Raji (cell line): ENCODE data around the gene AMTN.

Source experiments
- POLR2A ChIP-seq: IDR thresholded peaks from 2 replicates; pipeline ENCODE4 v1.6.1; 2011; ENCODE audit warnings: low read depth, low read length, control low read depth; ENCODE audit not compliant: insufficient read depth

The AMTN gene, protein sequence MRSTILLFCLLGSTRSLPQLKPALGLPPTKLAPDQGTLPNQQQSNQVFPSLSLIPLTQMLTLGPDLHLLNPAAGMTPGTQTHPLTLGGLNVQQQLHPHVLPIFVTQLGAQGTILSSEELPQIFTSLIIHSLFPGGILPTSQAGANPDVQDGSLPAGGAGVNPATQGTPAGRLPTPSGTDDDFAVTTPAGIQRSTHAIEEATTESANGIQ

DNA sequence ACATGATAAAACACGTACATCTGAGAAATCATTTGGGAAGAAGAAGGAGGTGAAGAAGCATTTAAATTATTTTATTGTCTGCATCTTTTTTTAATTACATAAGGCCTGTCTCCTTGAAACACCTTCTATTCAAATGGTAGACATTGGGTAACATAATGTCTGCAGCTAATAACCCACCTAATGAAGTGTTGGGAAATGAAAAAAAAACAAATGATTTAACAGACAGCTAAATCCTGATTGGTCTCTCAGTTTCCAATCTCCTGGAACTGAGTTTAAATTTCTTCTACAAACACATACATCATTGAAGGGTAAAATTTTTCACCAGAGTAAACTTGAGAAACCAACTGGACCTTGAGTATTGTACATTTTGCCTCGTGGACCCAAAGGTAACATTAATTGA lies at the start of gene AMTN:
Gene AMTN, plus strand, starts transcription at position 301 of the 400 bp plus-strand sequence. CDS start 209 bp downstream, outside the sequence.
- TF ChIP-seq POLR2A, result no peak

DNA sequence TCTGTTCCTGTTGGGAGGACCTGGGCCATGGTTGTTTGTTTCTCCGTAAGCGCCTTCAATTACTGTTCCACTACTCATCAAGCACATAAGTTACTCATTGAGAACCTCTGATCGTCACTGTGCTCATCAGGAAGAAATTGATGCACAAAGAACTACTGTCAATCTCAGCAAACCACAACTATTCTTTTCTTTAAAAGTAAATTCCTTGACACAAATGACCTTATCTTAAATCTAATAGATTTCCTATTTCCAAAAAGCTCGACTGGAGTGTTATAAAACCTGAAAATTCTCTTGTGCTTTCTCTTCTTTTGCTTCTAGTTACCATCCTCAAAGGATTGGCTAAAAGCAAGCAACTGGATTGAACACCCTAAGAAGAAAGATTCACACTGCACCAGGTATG lies 46.5 kb upstream of the AMTN start, which contains the start of gene MUC7:
Gene MUC7, plus strand, starts transcription at position 301 of the 400 bp plus-strand sequence. CDS start 1,825 bp downstream, outside the sequence.
- no peak for TF ChIP-seq POLR2A

DNA sequence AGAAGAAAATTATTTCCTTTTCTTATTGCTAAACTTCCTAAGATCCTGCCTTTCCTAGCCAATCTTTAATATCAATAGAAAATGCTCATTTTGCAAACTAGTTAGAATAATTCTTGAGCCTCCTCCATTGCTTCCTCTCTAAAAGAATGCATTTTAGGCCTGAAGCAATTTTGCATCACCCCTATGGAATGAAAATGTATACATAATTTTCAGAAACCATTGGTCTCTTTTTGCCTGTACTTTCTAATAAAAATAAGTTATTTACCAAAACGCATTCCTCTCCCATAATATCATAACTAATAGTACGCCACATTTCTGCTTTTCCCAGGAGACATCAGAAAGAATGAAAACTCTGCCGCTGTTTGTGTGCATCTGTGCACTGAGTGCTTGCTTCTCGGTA lies 44.7 kb upstream of the AMTN start:
- no peak for TF ChIP-seq POLR2A

DNA sequence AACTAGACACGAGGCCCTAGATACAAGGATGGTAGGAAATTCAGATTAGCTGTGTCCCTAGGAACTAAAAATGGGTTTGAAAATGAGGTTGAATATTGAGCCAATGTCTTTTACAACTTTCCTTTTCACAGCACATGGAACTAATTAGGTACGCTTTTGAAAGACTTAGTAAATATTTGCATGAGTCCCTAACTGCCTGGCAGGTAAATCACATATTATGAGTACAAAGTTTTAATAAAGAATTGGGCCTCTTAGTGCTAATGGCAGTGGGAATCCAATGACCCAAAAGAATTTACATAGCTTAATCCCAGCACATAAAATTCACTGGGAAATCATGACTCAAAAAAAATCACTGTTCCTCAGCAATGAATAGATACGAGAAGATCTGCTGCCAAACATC lies 29.6 kb upstream of the AMTN start:
- no peak for TF ChIP-seq POLR2A

DNA sequence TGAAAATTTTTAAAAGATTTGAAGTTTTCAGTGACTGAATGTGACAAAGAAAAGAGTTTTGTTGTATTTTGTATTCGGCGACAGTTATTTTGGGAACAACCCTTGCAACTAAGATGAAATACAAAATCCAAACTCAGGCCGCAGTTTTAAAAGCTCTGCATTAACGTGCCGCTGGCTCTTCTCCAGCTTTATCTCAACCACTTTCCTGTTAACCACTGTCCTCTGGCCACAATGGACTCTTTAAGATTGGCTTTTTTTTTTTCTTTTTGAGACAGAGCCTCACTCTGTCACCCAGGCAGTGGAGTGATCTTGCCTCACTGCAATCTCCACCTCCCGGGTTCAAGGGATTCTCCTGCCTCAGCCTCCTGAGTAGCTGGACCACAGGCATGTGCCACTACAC lies 22.1 kb upstream of the AMTN start:
- no peak for TF ChIP-seq POLR2A

DNA sequence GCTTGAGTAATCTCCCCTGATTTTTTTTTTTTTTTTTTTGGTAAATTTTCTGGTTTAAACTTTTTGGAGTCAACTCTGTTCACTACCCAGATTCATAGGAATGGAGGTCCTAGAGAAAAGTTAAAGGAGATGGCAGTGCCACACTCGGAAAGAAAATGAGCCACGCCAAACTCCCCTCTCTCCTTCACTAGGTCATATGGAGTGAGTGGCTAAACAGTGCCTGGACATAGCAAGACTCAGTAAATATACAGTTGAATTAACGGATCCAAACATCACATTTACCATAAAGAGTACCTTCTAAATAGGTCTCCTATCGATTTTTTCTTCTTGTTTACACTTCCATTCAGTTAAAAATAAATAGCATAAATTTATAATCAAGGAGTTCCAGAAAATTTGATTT lies 13.6 kb upstream of the AMTN start:
- TF ChIP-seq POLR2A, result no peak

DNA sequence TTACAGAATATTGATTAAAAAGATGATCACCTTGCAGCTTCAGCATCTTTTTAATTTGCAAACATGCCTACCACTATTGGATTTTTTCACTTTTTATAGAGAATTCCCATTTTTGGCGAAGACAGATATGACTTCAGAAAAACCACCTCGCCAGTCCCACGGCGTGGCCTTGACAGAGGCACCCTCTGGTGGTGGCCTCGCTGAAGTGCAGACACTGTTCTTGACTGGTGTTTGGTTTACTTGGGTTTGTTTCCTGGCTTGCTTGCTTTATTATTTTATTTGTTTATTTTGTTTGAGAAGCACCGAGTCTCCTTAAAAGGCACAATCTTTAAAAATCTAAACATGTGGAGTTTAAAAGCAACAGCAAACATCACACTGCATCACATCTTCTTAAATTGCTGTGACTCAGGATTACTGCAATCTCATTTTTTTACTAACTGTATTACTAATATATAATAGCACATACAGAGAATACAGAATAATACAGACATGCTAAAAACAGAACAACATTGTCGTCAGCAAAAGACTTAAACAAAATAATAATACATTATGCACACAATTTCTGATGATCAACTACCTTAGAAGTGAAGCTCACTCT lies 13.1 kb upstream of the AMTN start:
- no peak for TF ChIP-seq POLR2A

DNA sequence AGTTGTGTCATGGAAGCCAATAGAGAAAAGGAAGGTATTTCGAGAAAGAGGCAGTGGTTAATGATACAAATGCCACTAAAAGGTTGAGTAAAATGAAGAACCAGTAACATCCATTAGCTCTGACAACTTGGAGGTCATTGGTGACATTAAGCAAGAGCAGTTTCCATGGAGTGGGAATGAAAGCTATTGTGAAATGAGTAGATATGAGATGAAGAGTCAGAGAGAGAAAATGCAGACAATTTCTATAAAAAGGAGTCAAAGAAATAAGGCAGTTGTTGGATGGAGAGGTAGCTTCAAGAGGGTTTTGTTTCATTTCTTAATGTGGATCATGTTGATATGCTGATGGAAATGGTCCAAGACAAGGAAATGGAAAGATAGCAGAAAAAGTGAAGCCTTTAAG lies 9.6 kb upstream of the AMTN start:
- no peak for TF ChIP-seq POLR2A

DNA sequence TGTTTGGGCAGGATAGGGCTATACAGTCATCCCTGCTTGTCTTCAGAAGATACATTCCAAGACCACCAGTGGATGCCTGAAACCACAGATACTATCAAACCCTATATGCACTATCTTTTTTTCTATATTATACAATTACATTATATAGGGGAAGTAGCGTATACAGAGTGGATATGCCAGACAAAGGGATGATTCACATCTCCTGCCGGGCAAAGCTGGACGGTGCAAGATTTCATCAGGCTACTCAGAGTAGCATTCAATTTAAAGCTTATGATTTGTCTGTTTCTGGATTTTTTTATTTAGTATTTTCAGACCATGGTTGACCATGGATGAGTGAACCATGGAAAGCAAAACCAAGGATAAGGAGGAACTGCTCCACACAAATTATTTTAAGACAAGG lies 7.0 kb upstream of the AMTN start:
- TF ChIP-seq POLR2A, result no peak

DNA sequence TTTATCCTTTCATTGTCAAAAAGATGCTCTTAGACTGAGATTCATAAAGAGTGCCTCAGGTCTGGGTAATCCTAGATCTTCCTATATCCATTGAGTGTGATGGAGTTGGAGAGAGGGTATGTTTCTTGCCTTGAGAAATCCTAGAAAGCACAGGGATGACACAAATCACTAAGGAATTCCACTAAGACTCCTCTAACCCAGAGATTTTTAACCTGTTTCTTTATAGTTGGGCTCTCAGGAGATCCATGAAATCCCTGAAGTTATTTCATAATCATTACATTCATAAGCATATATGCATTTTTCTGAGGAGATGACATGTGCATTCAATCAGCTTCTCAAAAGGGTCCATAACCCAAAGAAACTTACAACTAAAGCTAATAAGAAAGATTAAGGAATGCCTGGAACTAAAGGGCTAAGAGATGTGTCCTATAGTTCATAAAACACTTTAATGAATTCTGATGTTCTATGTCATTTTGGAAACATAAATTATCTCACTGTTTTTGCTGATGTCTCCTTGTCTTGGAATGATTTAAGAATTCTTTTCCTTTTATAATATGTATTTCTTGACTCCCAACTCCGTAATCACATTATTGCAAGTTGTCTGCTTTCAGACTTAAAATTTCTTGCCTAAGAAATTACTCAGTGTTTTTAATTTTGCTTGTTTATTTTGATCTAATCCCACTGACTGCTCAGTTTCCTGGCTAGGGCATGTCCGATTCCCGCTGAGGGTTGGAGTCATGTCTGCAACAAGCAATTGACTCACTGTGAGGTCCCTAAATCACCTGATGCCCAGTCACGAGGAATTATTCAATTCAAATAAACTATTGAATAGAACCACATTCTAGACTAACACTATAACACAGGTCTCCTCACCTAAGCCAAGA lies 2.8 kb upstream of the AMTN start:
- no peak for TF ChIP-seq POLR2A

DNA sequence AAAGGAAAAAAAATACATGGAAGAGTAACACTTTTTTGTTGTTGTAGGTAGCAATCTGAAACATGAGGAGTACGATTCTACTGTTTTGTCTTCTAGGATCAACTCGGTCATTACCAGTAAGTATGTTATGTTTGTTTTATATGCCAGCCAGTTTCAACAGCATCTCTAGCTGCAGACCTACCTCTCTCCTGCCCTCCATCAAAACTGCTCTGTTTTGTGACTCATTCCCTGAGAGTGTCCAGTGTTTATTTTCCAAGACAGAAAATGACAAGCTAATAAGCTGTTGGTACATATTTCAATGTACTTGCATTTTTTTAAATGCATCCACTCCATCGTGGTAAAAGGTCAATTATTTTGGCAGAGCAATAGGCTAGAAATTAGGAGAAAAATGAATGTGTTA lies 347 bp downstream of the AMTN start:
- no peak for TF ChIP-seq POLR2A

DNA sequence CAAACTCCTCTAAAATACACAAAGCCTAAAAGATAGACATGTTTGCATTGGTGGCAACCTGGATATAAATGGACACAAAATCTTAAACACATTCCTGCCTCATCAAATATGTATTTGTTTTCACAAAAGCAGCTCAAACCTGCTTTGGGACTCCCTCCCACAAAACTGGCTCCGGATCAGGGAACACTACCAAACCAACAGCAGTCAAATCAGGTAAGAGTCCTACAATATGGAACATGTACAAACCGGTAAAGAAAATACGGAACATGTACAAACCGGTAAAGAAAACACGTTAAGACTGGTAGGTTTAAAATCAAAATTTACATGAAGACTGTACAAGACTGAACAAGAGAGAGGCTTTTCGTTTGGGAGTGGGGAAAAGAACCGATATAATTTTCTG lies 4.3 kb downstream of the AMTN start:
- TF ChIP-seq POLR2A, result no peak

DNA sequence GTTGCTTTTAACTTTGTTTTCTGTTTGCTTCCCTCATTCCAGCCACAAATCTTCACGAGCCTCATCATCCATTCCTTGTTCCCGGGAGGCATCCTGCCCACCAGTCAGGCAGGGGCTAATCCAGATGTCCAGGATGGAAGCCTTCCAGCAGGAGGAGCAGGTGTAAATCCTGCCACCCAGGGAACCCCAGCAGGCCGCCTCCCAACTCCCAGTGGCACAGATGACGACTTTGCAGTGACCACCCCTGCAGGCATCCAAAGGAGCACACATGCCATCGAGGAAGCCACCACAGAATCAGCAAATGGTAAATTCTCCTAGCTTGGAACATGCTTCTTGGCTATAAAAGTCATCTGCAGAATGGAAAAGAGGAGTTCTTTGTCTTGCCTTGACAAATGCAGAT lies 12.6 kb downstream of the AMTN start:
- no peak for TF ChIP-seq POLR2A

DNA sequence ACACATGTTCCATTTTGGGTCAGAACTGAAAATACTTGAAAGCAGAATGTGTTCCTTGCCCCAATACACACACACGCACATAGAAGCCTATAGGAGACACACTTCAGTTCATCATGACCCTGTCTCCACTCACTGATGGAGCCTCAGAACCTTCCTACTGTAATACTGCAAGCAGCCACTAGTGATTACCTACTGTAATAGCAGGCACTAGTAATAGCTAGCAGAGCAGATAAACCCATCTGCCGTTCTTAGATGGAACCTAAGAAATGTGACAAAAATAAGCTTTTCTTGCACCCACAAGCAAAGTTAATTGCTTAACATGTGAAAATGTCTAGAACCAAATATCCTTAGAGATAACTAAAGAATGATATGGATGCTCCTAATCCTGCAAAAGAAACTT lies 13.6 kb downstream of the AMTN start:
- no peak for TF ChIP-seq POLR2A

DNA sequence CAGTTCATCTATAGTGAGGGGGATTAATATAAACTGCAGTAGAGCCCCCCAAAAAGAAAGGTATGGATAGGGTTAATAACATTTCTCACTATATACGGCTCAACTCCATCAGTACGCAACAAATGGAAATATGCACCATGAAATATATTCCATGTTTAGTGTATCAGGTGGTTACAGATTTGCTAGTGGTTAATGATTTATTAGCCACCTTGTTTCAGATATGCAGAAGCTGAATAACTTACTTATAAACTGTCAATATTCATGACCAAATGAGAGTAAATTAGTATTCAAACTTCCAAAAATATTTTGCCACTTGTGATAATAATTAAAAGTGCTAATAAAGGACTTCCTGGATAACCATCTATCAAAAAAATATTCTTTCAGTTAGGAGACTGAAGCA lies 14.8 kb downstream of the AMTN start:
- no peak for TF ChIP-seq POLR2A

DNA sequence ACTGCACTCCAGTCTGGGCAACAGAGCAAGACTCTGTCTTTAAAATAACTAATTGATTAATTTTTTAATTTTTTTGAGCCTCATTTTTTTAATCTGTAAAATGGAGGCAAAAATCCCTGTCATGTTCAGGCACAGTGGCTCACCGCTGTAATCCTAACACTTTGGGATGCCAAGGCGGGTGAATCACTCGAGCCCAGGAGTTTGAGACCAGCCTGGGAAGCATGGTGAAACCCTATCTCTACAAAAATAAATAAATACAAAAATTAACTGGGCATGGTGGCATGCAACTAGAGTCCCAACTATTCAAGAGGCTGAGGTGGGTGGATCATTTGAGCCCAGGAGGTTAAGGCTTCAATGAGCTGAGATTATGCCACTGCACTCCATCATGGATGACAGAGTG lies 15.4 kb downstream of the AMTN start:
- TF ChIP-seq POLR2A, result no peak
